GM12892 (cell line): ENCODE measurements around the gene IPO9.

Experiments
- DNase-seq: peaks from one replicate; pipeline ENCODE4 v3.0.0; 2011; ENCODE audit not compliant: insufficient read length
- FAIRE-seq: peaks from 2 replicates; lab custom pipeline; 2011; peaks lifted over from hg19 to GRCh38; lab: Jason Lieb, UNC
- POLR2A ChIP-seq: IDR thresholded peaks from 2 replicates; pipeline ENCODE4 v1.6.1; 2011; ENCODE audit warnings: low read depth, low read length, control low read depth
- POLR2AphosphoS5 ChIP-seq: IDR thresholded peaks from 2 replicates; pipeline ENCODE4 v1.6.1; 2011; ENCODE audit warnings: low read depth, low read length, control low read depth
- TAF1 ChIP-seq: IDR thresholded peaks from 2 replicates; pipeline ENCODE4 v1.6.1; 2011; ENCODE audit warnings: low read depth, mild to moderate bottlenecking, control low read depth, low read length, borderline replicate concordance

IPO9 gene

DNA sequence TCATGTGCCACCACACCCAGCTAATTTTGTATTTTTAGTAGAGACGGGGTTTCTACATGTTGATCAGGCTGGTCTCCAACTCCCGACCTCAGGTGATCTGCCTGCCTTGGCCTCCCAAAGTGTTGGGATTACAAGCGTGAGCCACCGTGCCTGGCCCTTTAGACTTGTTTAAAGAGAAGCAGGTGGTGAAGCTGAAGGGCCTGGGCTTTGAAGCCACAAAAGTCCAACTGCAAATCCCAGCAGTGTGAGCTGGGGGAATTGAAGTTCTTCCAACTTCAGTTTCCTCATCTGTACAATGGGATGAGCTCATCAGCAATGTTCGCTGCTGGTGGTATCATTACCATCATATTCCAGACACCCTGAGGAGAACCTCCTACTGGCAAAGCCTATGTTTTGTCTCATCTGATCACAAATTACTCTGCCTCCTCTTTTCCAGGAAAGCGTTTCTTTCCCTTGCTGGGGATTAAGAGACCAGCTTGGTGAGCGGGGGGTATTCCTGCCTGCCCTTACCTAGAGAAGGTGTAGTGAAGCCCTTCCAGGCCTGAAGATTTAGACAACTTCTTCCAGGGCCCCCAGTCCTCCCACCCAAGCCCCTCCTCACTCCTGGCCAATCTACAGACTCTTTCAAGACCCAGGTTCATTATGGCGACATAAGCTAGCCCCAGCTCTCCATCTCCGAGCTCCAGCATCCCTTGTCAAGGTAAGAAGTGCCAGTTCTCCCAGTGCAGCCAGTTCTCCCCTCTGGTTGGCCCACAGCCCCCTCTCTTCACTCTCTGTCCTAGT, 57.3 kb downstream of the IPO9 start:
- DNase-seq (no peak), FAIRE-seq (no peak)
- TF ChIP-seq POLR2A: no peak
- no peak for TF ChIP-seq POLR2AphosphoS5
- no peak for TF ChIP-seq TAF1

DNA sequence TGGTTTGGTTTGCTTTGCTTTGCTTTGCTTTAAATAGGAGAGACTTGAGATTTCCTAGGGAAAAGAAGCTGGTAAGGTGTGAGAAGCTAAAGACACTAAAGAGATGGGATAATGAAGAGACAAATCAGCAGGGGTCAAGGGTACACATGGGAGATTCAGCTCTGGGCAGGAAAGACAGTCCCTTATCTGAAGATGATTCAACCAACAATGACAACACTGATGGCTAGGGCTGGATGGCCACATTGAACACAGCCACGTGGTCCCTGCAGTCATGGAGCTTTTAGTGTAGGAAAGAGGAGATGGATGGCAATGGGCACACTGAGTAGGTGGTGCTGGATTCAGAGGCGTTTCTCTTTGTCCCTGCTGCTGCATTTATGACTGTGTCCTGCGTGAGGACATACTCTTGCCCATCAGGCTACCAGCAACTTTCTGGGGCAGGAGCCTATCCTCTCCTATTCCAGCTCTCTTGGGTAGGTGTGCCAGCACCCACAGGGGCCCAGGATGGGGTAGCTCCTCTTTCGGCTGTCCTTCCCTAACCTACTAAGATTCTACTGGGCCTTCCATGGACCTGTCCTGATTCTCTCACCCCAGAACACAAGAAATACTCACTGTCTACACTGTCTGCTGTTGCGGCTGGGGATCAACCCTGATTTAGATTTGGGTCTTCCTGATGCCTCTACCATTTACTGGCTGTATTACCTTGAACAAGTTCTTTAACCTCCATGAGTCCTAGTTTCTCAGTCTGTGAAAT, 58.3 kb downstream of the IPO9 start:
- TF ChIP-seq TAF1 (no peak), POLR2AphosphoS5 (no peak), POLR2A (no peak)
- no peak for FAIRE-seq
- DNase-seq: no peak

DNA sequence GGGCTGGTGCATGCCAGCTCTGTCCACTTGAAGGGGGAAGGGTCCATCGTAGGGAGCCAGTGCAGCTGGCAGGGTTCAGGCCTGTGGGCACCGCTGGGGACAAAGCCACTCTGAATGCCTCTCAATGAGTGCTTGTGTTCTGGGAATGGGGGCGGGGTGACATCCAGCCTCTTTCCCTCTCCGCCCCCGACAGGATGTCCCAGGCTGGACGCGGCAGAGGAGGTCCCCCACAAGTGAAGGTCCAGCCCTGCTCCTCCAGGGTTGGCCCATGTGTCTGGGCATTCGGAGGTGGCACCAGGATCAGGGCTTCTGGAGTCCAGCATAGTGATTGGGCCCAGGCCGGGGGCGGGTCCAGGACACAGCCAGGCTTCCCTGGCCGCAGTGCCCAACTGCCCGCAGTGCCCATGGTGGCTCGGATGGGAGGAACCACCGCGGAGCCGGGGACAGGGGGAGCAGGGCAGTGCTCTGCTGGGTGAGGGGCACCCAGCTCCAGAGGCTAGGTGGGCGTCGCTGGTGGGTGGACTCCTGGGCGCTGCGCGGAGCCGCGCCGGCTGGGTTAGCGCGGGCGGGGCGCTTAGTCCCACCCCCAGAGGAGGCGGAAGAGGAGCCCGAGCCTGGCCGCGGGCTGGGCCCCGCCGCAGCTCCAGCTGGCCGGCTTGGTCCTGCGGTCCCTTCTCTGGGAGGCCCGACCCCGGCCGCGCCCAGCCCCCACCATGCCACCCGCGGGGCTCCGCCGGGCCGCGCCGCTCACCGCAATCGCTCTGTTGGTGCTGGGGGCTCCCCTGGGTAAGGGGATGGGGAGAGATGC, 59.5 kb downstream of the IPO9 start, which contains the start of gene SHISA4:
TSS of gene SHISA4 (plus strand) at position 617 of the 808 bp plus-strand sequence. CDS start at position 714, 97 bp downstream.
- no peak for DNase-seq
- TF ChIP-seq POLR2A: no peak
- no peak for TF ChIP-seq POLR2AphosphoS5
- no peak for TF ChIP-seq TAF1
- no peak for FAIRE-seq

DNA sequence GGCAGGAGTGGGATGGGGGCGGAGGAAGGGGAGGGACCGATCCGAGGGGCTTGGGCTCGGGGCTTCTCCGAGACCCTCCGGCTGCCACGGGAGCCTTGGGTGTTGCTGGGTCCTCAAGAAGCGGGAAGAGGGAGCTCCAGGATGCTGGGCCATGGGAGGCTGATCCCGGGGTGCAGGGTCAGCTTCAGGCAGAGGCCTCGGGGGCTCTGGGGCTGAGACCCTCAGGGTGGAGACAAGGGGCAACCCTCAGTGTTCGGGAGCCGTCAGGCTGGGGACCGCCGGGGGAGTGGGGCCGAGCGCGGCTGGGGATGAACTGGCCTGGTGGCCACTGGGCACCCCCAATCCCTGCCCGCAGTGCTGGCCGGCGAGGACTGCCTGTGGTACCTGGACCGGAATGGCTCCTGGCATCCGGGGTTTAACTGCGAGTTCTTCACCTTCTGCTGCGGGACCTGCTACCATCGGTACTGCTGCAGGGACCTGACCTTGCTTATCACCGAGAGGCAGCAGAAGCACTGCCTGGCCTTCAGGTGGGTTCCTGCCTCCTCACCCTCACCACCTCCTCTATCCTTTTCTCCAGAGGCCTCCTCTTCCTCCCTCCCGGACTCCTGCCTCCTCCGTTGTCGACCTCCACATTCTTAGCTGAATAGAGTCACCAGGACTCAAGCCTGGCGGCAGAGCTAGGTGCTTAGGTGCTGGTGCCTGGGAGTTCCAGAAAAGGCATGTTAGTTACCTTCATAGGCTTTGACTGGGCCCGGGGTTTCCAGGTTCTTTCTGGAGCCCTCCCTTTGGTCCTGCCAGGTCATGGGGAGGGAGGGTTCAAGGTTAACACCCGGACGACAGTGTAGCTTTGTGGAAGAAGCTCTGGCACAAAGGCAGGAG, 60.4 kb downstream of the IPO9 start:
- TF ChIP-seq POLR2A: no peak
- TF ChIP-seq POLR2AphosphoS5: no peak
- TF ChIP-seq TAF1: no peak
- FAIRE-seq (no peak), DNase-seq (no peak)

DNA sequence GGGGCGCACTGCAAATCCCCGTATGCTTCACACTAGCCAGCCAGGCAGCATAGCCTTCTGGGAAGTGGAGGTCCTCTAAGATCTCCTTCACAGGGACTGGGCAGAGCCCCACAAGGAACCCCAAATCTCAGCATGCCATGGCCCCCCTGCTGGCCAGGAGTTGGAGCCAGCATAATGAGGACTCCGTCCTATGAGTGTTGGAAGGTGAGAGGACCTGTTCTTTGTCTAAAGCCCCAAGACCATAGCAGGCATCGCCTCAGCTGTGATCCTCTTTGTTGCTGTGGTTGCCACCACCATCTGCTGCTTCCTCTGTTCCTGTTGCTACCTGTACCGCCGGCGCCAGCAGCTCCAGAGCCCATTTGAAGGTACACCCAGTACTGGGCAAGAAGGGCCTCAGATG, 61.3 kb downstream of the IPO9 start:
- no peak for DNase-seq
- no peak for FAIRE-seq
- TF ChIP-seq POLR2A (no peak), POLR2AphosphoS5 (no peak), TAF1 (no peak)

DNA sequence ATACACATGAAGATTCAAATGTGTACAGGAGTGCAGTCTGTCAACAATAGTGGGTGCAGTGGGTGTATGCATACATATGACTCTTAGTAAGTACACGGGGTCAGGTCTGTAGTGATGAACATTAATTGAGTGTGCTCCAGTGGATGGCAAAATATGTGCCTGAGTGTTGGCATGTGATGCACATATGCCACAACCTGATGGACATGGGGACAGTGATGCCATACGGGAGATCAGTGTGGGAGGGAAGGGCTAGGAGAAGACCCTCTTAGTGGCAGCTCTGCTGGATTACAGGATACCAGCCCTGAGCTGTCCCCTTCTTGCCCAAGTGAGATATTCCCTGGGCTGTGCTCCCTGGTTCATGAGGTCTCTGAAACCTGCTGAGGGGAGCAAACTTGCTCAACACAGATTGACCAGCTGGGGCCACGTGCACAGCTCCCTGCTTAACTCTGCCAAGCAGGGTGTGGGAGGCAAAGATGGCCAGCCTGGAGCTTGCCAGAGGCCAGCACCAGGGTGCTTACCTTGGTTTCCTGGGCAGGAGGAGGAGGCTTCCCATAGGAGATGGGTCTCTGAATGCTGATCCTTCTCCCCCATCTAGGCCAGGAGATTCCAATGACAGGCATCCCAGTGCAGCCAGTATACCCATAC, 62.0 kb downstream of the IPO9 start:
- DNase-seq: no peak
- TF ChIP-seq POLR2A (no peak), TAF1 (no peak), POLR2AphosphoS5 (no peak)
- no peak for FAIRE-seq

DNA sequence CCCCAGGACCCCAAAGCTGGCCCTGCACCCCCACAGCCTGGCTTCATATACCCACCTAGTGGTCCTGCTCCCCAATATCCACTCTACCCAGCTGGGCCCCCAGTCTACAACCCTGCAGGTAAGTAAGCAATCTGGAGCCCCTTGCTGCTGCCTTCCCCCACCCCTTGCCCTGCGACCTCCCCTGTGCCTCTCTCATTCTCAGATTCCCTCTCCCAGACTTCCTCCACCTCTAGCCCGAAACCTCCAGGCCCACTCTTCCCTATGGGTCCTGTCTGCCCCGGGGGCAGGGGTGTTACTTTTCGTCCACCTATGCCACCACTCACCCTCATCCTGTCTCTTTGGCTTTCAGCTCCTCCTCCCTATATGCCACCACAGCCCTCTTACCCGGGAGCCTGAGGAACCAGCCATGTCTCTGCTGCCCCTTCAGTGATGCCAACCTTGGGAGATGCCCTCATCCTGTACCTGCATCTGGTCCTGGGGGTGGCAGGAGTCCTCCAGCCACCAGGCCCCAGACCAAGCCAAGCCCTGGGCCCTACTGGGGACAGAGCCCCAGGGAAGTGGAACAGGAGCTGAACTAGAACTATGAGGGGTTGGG, 62.6 kb downstream of the IPO9 start:
- no peak for DNase-seq
- TF ChIP-seq POLR2AphosphoS5: no peak
- no peak for TF ChIP-seq POLR2A
- TF ChIP-seq TAF1: no peak
- FAIRE-seq: no peak

DNA sequence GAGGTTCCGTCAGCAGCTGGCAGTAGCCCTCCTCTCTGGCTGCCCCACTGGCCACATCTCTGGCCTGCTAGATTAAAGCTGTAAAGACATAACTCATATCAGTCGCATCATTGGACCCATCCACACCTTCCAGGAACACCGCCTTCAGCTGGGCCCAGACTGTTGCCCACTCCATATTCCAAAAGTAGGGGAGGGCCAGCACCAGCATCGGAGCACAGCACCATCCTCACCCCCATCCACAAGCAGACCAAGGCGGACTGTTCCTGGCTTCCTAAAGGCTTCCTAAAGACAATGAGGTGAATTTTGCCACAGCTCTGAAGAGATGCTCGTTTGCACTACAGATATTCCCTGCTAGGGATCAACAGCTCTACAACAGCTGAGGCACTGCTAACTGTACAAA, 63.3 kb downstream of the IPO9 start:
- FAIRE-seq (no peak), DNase-seq (no peak)
- TF ChIP-seq POLR2AphosphoS5 (no peak), TAF1 (no peak), POLR2A (no peak)

DNA sequence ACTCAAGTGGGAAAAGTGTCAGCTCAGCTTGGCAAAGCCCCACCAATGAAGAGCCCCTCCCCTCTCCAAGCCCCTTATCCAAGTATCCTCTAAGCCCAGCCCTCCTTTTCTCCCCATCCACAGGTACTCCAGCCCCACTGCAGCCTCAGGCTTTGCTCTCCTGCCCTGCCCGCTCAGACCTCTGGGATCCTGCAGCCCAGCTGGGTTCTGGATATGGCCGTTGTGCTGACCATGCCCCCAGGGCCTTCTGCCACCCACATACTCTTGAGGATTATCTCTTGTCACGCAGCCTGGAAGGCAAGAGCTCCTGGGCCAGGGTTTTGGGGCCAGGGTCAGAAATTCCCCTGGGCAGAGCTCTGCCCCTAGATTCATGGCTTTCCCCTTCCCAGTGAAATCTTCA, 64.5 kb downstream of the IPO9 start:
- DNase-seq (no peak), FAIRE-seq (no peak)
- TF ChIP-seq POLR2A (no peak), TAF1 (no peak), POLR2AphosphoS5 (no peak)
